NCI-H1105 treated with DMSO at 0.1 percent for 48 hours (cell line): ENCODE data around the gene CEP112.
A peak's percentile ranks its signal among the peaks of the same experiment; 100 is the strongest.

Experiments
- DNase-seq: peaks from one replicate; lab custom pipeline; 2025; lab: John Stamatoyannopoulos, UW

The CEP112 gene

GRCh38 chr17:66076546-66077190 lies 115.3 kb downstream of the CEP112 start:
- DNase-seq, result no peak

- DNase-seq, result no peak
Measured at GRCh38 chr17:66073384-66073783, 118.5 kb downstream of the CEP112 start.

GRCh38 chr17:66063686-66064085 lies 128.2 kb downstream of the CEP112 start:
- DNase-seq, result no peak

- DNase-seq, result no peak
Measured at GRCh38 chr17:66056148-66056547, 135.8 kb downstream of the CEP112 start.

- no peak for DNase-seq
Measured at GRCh38 chr17:66054242-66054641, 137.7 kb downstream of the CEP112 start.

GRCh38 chr17:66044083-66044482 lies 147.8 kb downstream of the CEP112 start:
- DNase-seq, result no peak

- DNase-seq, result no peak
Measured at GRCh38 chr17:66043419-66043818, 148.5 kb downstream of the CEP112 start.

GRCh38 chr17:66040402-66040801 lies 151.5 kb downstream of the CEP112 start:
- no peak for DNase-seq

- DNase-seq, result no peak
Measured at GRCh38 chr17:66038125-66038524, 153.8 kb downstream of the CEP112 start.

- no peak for DNase-seq
Measured at GRCh38 chr17:66037221-66037620, 154.7 kb downstream of the CEP112 start.

GRCh38 chr17:66032082-66032712 lies 159.7 kb downstream of the CEP112 start:
- DNase-seq, result no peak

- DNase-seq, result no peak
Measured at GRCh38 chr17:66025551-66025950, 166.4 kb downstream of the CEP112 start.

- no peak for DNase-seq
Measured at GRCh38 chr17:66021757-66022156, 170.2 kb downstream of the CEP112 start.

GRCh38 chr17:66018786-66019185 lies 173.1 kb downstream of the CEP112 start:
- peak; percentile 14 for DNase-seq

GRCh38 chr17:66016231-66016630 lies 175.7 kb downstream of the CEP112 start:
- DNase-seq, result no peak

- DNase-seq, result no peak
Measured at GRCh38 chr17:66008680-66009079, 183.3 kb downstream of the CEP112 start.

GRCh38 chr17:66006654-66007053 lies 185.3 kb downstream of the CEP112 start:
- DNase-seq, result no peak

- DNase-seq, result no peak
Measured at GRCh38 chr17:66002812-66003211, 189.1 kb downstream of the CEP112 start.

- no peak for DNase-seq
Measured at GRCh38 chr17:66002063-66002585, 189.8 kb downstream of the CEP112 start.

- no peak for DNase-seq
Measured at GRCh38 chr17:66000216-66000615, 191.7 kb downstream of the CEP112 start.

GRCh38 chr17:65998675-65999074 lies 193.3 kb downstream of the CEP112 start:
- DNase-seq, result no peak

GRCh38 chr17:65994679-65995078 lies 197.3 kb downstream of the CEP112 start:
- DNase-seq, result no peak

GRCh38 chr17:65994114-65994513 lies 197.8 kb downstream of the CEP112 start:
- no peak for DNase-seq

GRCh38 chr17:65990593-65990992 lies 201.3 kb downstream of the CEP112 start:
- DNase-seq, result no peak
